C4-2B (cell line): ENCODE results near the gene TFAP2B.

Source experiments
- ZFX ChIP-seq: fragments of 450-650 bp; IDR thresholded peaks from 2 replicates; pipeline ENCODE4 v1.6.1; 2017
- TF ChIP-seq, protein P1 (sequence below): fragments of 450-650 bp; conservative IDR thresholded peaks from 2 replicates; pipeline ENCODE4 v1.5.1; 2017; ENCODE audit warnings: mild to moderate bottlenecking

DNA sequence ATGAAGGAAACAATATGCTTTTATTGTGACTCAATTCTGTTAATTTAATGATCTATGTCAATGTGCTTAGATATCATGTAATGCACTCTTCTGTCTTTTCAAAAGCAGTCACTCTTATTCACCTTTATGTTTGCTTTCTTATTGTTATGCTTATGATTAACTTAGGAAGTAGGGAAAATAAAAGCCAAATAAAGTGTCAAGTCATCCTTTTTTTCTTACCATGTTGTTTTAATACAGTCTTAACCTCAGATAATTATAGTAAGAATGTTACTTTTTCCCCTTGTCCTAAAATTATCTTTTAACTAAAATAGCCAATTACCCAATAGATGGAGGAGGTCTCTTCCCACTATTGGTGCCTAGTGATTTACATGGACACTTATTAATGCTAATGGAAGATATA is 72.6 kb downstream of the TFAP2B start:
- TF ChIP-seq, protein P1, sequence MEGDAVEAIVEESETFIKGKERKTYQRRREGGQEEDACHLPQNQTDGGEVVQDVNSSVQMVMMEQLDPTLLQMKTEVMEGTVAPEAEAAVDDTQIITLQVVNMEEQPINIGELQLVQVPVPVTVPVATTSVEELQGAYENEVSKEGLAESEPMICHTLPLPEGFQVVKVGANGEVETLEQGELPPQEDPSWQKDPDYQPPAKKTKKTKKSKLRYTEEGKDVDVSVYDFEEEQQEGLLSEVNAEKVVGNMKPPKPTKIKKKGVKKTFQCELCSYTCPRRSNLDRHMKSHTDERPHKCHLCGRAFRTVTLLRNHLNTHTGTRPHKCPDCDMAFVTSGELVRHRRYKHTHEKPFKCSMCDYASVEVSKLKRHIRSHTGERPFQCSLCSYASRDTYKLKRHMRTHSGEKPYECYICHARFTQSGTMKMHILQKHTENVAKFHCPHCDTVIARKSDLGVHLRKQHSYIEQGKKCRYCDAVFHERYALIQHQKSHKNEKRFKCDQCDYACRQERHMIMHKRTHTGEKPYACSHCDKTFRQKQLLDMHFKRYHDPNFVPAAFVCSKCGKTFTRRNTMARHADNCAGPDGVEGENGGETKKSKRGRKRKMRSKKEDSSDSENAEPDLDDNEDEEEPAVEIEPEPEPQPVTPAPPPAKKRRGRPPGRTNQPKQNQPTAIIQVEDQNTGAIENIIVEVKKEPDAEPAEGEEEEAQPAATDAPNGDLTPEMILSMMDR: no peak
- no peak for TF ChIP-seq ZFX
